Measurements from ENCODE around the gene ACBD6. TPM values are rescaled to one million over a fixed set of nuclear protein-coding genes. Genes with fewer than 3 reads are reported as not detected.
A peak's percentile ranks its signal among the peaks of the same experiment; 100 is the strongest.

ACBD6 gene
- total RNA-seq, 1 donor from 2014 or later = 72.2 TPM

DNA sequence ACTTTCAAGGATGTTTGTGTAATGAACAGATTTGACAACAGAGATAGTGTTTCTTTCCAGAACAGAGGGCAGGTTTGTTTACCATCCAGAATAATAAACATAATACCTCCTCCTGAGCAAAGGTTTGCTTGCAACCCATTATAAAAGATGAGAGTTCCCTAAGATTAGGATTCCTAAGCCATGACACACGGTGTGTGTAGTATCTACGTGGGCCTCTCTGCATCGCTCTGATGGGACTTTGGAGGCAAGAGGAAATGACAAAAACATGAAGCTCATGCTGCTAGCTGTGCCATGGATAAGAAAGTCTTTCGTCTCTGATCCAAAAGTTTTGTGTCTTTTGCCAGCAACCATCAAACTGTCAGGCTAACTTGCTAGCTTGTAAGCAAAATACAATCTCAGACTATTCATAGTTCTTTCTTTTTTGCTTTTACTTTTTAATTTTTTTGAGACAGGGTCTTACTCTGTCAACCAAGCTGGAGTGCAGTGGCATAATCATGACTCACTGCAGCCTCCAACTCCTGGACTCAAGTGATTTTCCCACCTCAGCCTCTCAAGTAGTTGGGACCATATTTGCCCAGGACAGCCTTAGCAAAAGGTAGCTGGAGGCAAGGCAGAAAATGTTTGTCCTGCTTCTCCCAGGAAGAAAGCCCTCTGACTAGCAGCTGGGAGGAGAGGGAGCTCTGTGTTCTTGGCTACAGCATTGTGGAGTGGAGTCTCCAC is 191.2 kb downstream of the ACBD6 start:
- DNase-seq (ENCODE audit: extremely low read depth, low read depth, low spot score) = no peak

DNA sequence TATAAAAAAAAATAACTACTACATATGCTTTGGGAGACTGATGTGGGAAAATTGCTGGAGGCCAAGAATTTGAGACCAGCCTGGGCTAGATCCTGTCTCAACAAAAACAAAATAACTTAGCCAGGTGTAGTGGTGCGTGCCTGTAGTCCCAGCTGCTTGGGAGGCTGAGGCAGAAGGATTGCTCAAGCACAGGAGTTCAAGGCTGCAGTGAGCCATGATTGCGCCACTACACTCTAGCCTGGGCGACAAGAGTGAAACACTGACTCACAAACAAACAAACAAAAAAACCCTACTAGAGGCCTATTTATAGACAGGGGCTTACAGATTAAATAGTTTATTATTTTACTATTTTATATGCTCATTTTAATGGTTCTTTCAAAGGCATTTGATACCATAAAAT is 192.3 kb downstream of the ACBD6 start:
- no peak for DNase-seq (ENCODE audit: extremely low read depth, low read depth, low spot score)

DNA sequence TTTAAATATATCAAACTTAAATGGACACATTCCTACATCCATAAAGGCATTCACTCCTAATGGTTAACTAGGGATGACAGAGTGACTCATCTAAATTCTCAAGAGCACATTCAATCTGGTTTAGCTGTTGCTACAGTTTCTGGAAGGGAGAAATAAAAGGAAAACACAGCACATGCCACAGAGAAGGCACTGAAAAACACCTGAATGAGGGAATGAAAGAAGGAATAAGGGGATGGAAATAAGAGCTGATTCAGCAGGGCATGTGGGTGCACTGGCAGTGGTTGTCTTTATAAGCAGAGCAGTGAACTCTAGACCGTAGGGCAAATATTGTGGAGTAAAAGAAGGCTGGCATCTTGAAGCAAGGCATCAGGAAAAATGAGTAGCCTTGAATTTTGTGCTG is 193.0 kb downstream of the ACBD6 start:
- no peak for DNase-seq (ENCODE audit: extremely low read depth, low read depth, low spot score)

DNA sequence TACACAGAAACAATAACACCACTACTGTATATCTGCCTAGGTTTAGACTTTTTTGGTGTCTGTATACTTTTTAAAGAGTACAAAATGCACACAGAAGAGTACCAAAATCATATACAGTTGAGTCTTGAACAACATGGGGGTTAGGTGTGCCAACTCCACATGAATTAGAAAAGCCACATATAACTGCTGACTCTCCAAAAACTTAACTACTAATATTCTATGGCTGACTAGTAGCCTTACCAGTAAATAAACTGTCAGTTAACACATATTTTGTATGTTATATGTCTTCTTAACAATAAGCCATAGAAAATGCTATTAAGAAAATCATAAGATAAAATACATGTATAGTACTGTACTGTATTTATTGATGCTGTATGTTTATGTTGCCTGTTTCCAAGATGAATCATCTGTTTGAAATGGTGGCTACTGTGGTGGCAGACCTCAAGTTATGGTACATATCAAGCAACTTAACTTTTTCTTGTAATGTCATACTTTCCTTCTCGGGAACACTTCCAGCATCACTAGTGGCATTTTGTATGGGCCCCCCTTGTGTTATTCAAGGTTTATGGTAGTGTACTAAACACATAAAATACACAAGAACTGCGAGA is 201.1 kb downstream of the ACBD6 start:
- no peak for DNase-seq (ENCODE audit: extremely low read depth, low read depth, low spot score)

DNA sequence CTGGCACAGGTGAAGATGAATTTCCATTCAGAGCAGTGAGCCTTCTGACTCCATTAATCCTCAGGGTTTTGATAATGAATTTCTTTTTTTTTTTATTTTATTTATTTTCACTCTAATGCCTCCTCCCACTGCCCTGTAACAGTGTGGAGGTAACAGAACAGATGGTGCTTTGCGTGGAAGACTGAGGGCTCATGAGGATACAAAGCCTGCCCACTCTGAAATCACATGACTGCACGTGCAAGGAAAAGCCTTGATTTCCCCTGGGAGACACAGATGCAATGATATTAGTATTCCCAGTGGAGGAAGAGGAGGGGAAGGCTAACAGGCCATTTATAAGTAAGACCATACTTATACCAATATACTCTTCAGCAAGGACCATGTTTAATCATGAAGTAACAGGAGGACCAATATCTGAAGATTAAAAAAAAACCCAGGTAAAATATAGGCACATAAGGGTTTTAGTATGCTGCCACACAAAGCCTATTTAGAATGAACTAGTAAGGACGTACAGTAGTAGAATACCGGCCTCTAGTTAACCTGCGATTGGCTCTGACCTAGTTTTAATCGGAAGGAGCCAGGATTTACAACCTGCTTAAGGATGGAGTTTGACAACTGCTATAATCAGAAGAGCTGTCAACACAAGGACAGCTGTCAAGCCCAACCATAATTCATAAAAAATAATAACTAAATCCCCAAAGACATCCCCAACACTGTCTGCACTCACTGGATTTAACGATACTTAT is 202.7 kb downstream of the ACBD6 start:
- no peak for DNase-seq (ENCODE audit: extremely low read depth, low read depth, low spot score)

DNA sequence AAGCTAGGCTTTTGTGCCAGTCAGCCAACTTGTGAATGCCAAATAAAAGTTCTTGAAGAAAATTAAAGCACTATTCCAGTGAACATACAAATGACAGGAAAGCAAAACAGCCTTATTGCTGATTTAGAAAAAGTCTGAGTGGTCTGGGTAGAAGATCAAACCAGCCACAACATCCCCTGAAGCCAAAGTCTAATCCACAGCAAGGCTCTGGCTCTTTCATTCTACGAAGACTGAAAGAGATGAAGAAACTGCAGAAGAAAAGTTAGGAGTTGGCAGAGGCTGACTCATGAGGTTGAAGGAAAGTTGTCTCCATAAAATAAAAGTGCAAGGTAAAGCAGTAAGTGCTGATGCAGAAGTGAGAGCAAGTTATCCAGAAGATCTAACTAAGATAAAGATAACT is 206.4 kb downstream of the ACBD6 start:
- DNase-seq (ENCODE audit: extremely low read depth, low read depth, low spot score) = no peak

DNA sequence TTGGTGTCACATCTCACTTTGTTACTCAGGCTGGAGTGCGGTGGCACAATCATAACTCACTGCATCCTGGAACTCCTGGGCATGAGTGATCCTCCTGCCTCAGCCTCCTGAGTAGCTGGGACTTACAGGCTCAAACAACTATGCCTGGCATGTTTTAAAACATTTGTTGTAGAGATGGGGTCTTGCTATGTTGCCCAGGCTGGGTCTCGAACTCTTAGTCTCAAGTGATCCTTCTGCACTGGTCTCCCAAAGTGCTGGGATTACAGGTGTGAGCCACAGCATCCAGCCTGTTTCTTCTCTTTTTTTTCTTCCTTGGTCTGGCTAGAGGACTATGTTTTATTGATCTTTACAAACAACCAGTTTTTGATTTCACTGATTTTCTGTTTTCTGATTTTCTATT is 207.7 kb downstream of the ACBD6 start:
- no peak for DNase-seq (ENCODE audit: extremely low read depth, low read depth, low spot score)

DNA sequence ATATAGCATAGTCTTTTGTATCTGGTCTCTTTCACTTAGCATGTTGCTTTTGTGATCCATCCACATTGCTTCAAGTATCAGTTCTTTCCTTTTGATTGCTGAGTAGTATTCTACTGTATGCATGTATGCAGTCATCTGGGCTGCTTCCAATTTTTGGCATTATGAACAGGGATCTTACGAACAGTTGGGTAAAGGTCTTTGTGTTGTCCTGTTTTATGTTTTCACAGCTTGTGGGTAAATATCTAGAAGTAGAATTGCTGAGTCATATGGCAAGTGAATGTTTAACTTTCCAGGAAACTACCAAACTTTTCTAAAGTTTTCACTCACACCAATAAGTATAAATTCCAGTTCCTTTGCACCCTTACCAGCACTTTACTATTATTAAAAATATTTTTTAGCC is 211.4 kb downstream of the ACBD6 start:
- no peak for DNase-seq (ENCODE audit: extremely low read depth, low read depth, low spot score)

DNA sequence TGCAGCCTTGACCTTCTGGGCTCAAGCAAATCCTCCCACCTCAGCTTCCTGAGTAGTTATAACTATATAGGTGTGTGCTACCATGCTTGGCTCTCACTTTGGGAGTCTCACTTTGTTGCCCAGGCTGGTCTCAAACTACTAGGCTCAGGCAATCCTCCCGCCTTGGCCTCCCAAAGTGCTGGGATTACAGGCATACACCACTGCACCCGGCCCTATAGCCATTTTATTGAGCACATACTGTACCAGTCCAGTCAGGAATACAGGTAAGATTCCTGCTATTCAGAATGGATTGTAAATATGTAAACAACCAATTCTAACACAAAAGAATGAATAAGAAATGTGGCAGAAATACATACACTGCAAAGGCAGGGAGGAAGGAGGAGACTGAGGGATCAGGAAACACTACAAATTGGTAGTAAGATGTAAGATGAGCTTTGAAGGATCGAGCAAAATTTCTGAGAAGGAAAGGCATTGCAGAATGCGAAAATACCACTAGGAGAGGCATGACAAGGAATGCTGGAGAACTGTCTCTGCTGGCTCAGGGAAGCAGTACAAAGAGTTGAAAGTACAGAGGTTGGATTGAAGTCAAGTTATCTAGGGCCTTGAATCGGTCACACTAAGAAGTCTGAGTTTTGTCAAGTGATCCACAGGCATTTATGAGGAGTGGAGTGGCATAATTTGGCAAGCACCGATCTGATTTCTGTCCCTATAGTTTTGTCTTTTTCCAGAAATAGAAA is 211.9 kb downstream of the ACBD6 start:
- DNase-seq (ENCODE audit: extremely low read depth, low read depth, low spot score) = no peak

DNA sequence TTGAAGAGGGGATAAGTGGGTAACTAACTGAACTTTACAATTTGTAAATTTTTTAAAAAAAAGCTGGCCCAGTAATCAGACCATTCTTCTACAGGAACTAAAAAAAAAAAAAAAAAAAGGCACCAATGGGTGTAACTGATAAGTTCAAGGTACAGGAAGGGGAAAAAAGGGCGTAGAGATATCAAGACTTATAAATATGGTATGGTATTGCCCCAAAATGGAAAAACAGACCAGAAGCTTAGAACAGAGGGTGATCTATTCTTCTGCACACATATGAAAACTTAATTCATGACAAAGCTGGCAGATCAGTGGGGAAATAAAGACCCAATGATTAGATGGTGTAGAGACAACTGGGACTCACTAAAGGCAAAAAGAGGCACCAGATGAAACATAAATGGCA is 213.4 kb downstream of the ACBD6 start:
- no peak for DNase-seq (ENCODE audit: extremely low read depth, low read depth, low spot score)

DNA sequence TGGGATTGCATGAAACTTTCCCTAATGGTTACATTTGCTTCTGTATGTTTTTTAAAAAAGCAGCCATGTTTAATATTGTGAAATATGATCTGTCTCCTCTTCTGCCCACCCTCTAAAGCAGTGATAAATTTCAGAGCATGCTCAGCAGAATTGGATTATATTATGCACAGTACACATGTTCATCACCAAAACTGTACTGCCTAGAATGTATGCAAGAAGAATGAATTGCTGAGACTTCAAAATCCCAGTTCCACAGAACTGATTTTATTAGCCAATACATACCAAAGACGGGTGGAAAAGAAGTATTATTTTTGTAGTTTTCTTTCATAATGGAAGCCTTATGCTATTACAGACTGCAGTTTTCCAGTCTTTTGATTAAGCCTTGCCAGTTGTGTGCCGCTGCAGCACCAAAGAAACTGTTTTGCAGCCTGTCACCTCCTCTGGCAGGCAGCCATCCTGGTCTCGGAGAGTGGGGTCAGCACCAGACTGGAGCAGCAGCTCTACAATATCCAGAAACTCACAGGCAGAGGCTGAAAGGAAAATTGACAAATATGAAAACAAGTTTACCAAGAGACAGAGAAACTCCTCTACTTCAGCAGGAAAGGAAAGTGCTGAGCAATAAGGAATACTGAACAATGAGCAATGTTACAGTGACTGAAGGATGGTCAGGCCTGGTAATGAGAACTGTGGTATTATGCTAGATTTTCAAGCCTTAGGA is 214.2 kb downstream of the ACBD6 start:
- no peak for DNase-seq (ENCODE audit: extremely low read depth, low read depth, low spot score)

DNA sequence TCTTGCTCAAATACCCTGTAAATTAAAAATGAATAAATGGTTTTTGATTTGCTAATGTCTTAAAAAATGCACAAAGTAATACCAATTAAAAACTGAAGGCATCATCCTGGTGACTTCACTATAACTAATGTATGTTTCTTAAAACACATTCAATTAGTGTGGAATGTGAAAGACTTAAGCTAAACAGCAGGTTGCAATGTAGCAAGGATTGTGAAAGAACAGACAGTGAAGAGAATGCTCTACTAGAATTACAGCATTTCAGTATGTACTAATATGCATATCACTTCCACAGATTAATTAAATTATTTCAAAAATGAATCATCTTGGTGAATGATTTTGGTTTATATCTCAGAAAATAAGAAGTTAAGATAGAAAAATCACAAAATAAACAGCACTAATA is 216.0 kb downstream of the ACBD6 start:
- DNase-seq (ENCODE audit: extremely low read depth, low read depth, low spot score) = no peak

DNA sequence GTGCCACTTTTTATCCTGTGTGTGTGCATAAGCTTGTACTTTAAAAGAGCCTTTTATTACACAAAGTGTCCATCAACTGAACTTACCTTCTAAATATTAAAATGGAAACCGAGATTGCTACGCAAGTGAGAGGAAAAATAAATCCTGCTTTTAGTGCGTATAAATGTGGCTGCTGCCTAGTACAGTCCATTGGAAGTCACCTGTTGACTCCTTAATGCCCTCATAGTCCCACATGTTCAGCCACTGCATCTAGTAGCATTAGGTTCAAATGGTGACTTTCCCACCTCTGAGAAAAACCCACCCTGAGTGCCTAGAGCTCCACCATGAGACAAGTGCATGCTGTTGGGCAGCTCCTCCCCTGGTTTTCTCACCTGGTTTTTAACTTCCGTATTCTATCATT is 219.3 kb downstream of the ACBD6 start:
- DNase-seq (ENCODE audit: extremely low read depth, low read depth, low spot score) = no peak

DNA sequence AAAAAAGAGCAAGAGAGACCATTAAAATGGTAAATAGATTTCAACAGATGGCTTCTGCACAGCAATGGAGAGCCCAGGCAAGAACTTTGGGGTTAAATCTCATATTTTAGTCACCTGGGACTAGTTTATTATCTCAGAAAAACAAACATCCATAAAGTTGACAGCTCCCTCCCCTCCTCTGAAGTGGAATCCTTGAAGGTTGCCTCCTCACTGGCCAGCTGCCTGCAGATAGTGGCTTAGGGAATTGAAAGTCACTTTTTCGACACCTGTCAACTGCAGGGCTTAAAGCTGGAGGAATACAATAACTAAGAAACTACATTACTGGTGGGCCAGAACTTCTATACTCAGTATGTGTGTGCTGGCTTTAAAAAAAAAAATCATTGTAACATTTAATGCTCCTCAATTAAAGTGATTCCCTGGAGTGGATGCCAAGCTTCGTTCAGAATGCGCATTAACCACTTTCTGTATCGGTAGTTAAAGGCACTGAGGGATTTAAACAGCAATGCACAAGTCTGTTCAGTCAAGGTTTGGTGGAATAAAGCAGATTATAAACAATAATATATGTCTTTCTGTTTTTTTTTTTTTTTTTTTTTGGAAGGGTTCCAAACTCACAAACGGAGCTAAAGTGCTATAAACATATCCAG is 219.9 kb downstream of the ACBD6 start:
- no peak for DNase-seq (ENCODE audit: extremely low read depth, low read depth, low spot score)

DNA sequence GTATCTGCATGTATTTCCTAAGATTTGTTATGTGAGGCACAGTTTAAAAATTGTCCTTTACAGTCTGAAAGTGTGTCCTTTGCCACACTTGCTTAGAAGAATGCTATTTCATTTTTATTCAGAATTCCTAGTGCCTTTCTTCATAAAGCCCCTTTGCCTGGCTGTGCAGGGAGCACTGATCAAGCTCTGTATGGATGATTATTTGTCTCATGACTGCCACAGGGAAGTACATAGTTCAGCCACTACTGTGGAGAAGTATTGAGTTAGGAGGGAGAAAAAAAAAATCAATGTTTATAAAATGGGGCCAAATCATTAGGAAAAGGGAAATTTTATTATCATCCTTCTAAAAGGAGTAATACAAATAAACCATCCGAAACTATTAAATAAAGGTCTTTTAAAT is 220.9 kb downstream of the ACBD6 start:
- DNase-seq (ENCODE audit: extremely low read depth, low read depth, low spot score) = no peak

DNA sequence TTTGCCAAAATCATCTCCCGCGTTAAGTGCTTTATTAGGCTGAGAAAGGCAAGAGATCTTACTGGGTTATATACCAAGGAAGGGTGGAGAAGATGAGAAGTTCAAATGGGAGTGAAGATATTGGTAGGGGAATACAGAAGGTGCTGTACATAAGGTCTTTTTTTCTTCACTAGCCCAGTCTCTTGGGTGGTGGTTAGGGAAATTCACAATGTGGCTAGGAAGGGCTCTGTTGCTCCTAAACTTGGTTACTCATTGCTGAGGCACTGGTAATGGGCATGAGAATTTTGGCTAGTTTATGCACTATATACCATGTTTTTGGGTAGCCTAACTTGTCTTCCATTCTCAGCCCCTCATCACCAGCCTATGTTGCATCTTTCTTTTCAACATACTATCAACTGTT is 221.8 kb downstream of the ACBD6 start:
- no peak for DNase-seq (ENCODE audit: extremely low read depth, low read depth, low spot score)

DNA sequence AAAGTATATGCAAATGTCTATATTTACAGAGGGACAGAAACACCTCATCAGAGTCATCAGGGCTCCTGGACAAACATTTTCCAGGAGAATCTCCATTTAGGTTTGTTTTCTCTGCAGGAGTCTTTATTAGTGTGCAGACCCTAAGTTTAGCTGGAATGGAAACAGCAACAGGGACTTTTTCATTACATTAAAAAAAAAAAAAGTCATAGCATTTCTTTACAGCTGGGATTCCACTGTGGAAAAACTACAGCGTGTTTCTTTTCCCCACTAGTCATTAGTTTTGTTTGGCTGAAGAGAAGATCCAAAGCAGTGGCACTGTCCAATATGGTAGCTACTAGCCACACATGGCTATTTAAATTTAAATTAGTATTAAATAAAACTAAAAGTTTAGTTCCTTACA is 222.7 kb downstream of the ACBD6 start:
- DNase-seq (ENCODE audit: extremely low read depth, low read depth, low spot score) = no peak

DNA sequence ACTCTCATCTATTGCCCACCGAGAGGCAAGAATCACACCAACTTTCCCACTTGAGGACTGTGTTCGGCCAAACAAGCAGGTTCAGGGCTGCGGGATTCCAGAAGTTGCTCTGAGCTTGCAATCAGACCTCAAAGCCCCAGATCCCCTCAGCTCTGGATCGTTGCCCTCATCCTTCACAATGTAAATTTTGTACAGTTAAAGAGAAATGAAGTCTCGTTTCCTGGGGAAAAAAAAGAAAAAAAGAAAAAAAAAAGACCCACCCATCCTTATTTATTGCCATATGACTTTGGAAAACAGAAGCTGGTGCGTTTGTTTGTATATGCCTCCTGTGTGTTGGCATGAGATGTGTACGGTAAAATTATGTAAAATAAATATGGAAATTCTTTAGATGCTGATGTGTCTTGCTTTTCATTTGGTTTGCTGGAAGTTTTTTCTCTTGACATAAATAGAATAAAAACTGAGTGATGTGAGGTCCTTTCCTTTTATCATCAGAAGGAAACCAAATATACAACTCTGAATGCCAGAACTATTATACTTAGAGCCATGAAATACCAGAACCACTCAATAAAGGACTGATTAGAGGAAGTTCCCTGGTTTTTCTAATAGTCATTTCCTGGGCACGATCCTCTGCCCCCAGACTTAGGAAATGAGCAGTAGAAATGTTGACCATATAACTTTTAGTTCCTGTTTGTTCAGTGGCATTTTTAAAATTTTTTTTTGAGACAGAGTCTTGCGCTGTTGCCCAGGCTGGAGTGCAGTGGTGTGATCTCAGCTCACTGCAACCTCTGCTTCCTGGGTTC is 223.6 kb downstream of the ACBD6 start:
- peak; percentile 4 for DNase-seq (ENCODE audit: extremely low read depth, low read depth, low spot score)

DNA sequence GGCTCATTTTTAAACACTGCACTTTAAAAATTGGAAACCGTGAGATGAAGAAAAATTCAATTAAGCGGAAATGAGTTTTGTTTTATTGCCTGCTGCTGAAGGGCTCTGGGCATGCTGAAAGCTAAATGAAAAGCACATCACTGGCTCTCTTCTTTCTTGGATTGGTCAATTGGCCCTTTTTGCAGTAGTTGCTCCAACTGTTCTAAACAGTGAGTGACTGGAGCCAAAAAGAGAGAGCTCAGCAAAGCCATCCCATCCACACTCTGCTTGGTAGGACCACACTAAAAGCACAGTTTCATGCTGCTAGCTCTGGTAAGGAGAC is 224.2 kb downstream of the ACBD6 start:
- DNase-seq (ENCODE audit: extremely low read depth, low read depth, low spot score) = no peak
